Midbrain (tissue), 1 donor: ENCODE data around the gene FTCD.
A peak's percentile ranks its signal among the peaks of the same experiment; 100 is the strongest.
"Not testable (repeated sequence)": the region's sequence is repeated elsewhere in the genome, so short reads cannot be mapped to it uniquely, and the experiment has no call there.

Experiments used
- DNase-seq: peaks from one replicate; lab custom pipeline; 2025; lab: John Stamatoyannopoulos, UW

The FTCD gene

DNA sequence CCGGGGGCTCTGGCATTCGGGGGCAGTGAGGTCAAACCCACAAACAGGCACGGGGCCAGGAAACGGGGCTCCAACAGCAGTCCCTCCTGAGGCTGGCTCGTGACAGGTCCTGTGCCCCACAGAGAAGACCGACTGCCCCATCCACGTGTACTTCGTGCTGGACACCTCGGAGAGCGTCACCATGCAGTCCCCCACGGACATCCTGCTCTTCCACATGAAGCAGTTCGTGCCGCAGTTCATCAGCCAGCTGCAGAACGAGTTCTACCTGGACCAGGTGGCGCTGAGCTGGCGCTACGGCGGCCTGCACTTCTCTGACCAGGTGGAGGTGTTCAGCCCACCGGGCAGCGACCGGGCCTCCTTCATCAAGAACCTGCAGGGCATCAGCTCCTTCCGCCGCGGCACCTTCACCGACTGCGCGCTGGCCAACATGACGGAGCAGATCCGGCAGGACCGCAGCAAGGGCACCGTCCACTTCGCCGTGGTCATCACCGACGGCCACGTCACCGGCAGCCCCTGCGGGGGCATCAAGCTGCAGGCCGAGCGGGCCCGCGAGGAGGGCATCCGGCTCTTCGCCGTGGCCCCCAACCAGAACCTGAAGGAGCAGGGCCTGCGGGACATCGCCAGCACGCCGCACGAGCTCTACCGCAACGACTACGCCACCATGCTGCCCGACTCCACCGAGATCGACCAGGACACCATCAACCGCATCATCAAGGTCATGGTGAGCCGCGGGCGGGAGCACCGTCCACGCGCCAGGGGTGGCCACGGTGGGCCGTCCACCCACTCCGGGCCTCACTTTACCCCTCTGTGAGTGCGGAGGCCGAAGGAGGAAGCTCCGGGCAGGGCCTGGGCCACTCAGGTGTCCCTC, 43.3 kb downstream of the FTCD start:
- no peak for DNase-seq

DNA sequence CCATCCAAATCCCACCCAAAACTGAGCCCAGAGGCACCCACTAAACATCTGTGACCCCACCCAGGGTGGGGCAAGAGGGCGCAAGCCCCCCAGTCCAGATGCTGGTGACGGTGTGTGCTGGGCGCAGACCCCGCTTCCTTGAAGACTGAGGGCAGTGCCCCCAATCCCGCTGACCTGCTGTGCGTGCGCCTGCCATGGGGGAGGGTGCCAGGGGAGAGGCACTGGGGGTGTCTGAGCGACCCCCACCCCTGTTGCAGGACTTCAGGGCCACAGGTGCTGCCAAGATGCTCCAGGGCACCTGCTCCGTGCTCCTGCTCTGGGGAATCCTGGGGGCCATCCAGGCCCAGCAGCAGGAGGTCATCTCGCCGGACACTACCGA, 44.2 kb downstream of the FTCD start:
- DNase-seq: no peak

- peak; percentile 11 for DNase-seq
Observed at GRCh38 chr21:46110499-46111192, 44.7 kb downstream of the FTCD start.

DNA sequence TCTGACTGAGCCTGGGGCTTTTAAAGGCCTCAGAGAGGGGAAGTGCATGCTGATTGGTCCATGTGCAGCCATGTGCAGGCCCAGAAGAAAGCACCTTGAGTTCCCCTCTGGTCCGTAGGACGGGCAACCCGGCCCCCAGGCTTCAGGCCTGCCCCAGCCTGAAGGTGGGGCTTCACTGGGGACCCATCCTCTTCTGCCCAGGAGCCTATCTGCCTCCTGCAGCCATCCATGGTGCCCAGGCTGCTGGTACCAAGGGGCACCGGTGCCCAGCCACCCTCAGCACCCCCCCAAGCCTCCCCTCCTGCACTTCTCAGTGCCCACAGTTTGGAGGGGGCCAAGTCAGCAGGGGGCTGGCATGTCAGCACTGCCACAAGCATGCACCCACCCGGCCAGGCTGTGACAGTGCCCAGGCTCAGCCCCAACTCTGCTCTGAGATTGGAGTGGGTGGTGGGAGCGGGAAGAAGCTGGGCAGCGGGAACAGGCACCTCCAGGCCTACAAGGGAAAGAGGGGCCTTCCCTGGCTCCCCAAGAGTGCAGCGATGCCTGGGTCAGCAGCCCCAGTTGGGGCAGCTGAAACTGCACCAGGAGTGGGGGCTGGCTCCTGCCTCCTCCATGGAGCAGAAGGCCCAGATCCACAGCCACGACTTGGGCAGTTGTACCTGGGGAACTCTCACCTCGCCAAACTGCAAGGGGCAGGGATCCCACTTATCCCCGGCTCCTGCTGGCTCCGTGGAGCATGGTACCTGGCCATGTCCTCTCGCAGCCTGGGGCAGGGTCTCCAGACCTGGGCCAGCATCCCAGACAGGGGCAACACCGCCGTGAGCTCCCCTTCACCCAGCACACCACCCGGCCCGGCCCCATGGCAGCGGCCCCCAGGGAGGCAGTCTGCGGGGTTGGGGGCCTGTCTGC, 45.8 kb downstream of the FTCD start:
- DNase-seq: no peak

- DNase-seq: no peak
Observed at GRCh38 chr21:46108827-46109312, 46.5 kb downstream of the FTCD start.

GRCh38 chr21:46107376-46107775, 48.0 kb downstream of the FTCD start:
- DNase-seq: not testable (repeated sequence)

GRCh38 chr21:46104104-46104503, 51.3 kb downstream of the FTCD start:
- no peak for DNase-seq

DNA sequence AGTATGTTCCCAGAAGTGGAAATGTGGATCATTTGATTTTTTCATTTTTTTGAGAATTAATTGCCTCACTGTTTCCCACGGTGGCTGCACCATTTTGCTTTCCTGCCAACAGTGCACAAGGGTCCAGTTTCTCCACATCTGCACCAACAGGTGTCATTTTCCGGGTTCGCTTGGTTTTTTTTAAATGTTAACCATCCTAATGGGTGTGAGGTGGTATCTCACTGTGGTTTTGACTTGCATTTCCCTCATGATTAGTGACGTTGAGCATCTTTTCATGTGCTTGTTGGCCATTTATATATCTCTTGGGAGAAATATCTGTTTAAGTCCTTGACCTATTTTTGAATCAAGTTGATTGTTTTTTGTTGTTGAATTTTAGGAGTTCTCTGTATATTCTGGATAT, 54.5 kb downstream of the FTCD start:
- DNase-seq: no peak

DNA sequence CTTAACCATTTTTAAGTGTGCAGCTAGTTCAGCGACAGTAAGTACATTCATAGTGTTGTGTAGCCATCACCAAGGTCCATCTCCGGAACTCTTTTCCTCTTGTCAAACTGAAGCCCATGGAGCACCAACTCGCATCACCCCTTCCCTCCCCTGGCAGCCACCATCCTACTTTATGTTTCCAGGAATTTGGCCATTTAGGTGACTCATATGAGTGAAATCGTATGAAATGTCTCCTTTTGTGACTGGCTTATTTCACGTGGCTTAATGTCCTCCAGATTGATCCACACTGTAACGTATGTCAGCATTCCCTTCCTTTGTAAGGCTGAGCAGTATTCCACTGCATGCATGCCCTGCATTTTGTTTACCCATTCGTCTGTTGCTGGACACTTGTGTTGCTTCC, 55.0 kb downstream of the FTCD start:
- DNase-seq: no peak

- DNase-seq: no peak
Observed at GRCh38 chr21:46100020-46100419, 55.4 kb downstream of the FTCD start.

DNA sequence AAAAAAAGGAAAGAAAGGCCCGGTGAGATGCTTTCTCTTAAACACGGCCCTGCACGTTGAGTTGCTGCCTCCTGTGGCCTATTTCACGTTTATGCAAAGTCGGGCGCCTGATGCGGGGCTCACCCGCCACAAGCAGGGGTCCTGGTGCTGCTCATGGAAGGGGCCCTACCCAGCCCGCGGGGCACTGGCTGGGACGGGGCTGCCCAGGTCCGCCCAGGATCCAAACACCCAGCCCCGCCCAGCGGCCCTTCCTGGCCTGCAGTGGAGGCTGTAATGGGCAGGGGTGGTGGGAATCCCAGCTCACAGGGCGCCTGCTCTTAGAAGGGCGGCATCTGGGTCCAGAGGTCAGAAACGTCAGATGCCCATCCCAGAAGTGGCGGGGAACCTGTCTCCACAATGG, 55.9 kb downstream of the FTCD start:
- no peak for DNase-seq

- no peak for DNase-seq
Observed at GRCh38 chr21:46098303-46099141, 56.9 kb downstream of the FTCD start.

- no peak for DNase-seq
Observed at GRCh38 chr21:46097336-46098293, 57.8 kb downstream of the FTCD start, which contains the start of gene COL6A2. COL6A2 (plus strand) TSS chr21:46098112.

- no peak for DNase-seq
Observed at GRCh38 chr21:46096596-46097335, 58.6 kb downstream of the FTCD start.

DNA sequence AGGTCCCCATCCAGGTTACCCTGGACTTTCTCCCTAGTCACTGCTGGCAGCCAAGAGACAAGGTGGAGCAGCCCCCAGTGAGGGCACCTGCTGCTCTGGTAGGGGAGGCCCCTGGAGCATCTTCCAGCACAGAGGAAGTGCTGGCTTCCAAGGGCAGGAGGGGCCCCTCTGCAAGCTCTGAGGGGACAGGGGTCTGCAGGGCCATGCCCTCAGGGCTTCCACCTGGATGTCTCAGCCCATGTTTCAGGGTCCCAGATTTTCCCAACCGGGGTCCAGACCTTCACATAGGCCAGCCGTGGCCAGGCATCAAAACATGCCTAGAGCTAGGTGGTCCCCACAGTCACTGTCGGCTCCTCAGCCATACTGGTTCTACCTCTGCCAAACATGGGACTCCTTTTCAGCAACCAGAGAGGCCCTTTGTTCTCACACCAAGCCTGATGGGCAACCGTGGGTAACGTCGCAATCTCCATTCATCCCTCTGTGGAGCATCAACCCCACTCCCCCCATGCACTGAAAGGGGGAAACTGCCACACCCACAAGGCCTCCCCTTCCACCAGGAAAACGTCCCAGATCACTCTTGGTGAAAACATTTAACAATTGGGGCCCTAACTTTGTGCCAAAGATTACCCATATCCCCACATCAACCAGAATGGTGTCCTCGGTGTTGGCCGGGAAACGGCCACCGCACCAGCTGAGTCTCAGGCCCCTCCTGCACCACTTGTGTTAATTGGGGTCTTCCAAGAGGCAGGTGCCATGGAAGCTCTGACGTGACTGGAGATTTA, 59.4 kb downstream of the FTCD start:
- no peak for DNase-seq

- DNase-seq: no peak
Observed at GRCh38 chr21:46095083-46095719, 60.2 kb downstream of the FTCD start.

DNA sequence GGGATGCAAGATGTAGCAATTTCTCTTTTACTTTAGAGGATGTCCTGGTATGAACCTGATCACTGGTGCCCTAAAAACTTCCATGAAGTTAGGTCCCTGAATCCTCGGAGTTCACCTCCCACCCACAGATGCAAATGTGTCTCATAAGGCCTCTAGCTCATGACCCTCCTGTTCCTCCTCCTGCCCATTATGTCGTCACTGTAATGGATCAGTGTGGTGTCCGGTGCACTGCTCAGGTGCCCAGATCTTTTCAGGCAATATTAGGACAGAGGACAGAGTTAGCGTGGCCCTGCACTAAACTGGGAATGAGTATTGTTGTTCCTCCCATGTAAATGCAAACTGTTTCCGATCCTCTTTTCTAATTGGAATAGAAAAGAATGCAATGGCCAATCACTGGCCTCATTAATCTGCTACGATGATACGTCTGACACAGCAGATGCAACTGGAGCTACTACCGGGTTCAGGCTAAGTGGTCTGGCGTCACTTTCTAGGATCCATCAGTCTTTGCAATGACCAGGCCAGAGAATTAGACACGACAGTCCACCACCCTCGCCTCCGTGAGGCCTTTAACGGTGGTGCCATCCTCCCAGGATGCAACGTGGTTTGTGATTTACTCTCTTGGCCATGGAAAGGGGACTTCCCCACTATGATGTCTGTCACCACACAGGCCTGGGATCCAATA, 60.8 kb downstream of the FTCD start:
- no peak for DNase-seq
